A673 (cell line): Measurements from ENCODE around the gene SLC9C2.
"Not testable (repeated sequence)": the region's sequence is repeated elsewhere in the genome, so short reads cannot be mapped to it uniquely, and the experiment has no call there.

ENCODE experiments used
- EZH2 ChIP-seq: fragments of 200-600 bp; sonication (generic); IDR thresholded peaks from 2 replicates; pipeline ENCODE4 v1.6.1; 2017; ENCODE audit warnings: borderline replicate concordance, low read depth, mild to moderate bottlenecking, mixed read lengths, antibody characterized with exemption, low read length; ENCODE audit not compliant: poor library complexity, severe bottlenecking
- TF ChIP-seq, protein P1 (sequence below): fragments of 300-800, 200-600 bp; sonication (generic); conservative IDR thresholded peaks from 2 replicates; pipeline ENCODE4 v1.5.1; 2017; ENCODE audit warnings: low read depth, mild to moderate bottlenecking, antibody characterized with exemption, low read length, moderate library complexity, mixed read lengths

DNA sequence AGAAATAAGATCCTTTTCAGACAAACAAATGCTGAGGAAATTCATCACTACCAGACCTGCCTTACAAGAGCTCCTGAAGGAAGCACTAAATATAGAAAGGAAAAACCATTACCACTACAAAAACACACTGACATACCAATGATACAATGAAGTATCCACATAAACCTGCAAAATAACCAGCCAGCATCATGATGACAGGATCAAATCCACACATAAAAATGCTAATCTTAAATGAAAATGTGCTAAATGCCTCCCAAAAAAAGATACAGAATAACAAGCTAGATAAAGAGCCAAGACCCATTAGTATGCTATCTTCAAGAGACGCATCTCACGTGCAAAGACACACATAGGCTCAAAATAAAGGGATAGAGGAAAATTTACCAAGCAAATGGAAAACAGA lies 140.2 kb downstream of the SLC9C2 start:
- TF ChIP-seq, protein P1, sequence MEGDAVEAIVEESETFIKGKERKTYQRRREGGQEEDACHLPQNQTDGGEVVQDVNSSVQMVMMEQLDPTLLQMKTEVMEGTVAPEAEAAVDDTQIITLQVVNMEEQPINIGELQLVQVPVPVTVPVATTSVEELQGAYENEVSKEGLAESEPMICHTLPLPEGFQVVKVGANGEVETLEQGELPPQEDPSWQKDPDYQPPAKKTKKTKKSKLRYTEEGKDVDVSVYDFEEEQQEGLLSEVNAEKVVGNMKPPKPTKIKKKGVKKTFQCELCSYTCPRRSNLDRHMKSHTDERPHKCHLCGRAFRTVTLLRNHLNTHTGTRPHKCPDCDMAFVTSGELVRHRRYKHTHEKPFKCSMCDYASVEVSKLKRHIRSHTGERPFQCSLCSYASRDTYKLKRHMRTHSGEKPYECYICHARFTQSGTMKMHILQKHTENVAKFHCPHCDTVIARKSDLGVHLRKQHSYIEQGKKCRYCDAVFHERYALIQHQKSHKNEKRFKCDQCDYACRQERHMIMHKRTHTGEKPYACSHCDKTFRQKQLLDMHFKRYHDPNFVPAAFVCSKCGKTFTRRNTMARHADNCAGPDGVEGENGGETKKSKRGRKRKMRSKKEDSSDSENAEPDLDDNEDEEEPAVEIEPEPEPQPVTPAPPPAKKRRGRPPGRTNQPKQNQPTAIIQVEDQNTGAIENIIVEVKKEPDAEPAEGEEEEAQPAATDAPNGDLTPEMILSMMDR = not testable (repeated sequence)
- not testable (repeated sequence) for TF ChIP-seq EZH2
